Type B pancreatic cell (in vitro differentiated cells): Measurements from ENCODE around the gene CNTNAP1. TPM values are rescaled to one million over a fixed set of nuclear protein-coding genes. Genes with fewer than 3 reads are reported as not detected.
"Not testable (repeated sequence)": the region's sequence is repeated elsewhere in the genome, so short reads cannot be mapped to it uniquely, and the experiment has no call there.

Experiments used
- DNase-seq: peaks from one replicate; pipeline ENCODE4 v3.0.0; 2021; ENCODE audit warnings: mixed read lengths; ENCODE audit not compliant: unreplicated experiment; ENCODE audit errors: extremely low spot score
- H3K27ac Mint-ChIP-seq: 2 replicates; pipeline ENCODE4 v1.8.0; 2021; ENCODE audit warnings: mild to moderate bottlenecking, mixed read lengths
- H3K27me3 Mint-ChIP-seq: 2 replicates; pipeline ENCODE4 v1.8.0; 2021; ENCODE audit warnings: mixed read lengths
- H3K36me3 Mint-ChIP-seq: 2 replicates; pipeline ENCODE4 v1.8.0; 2021; ENCODE audit warnings: mixed read lengths
- H3K4me1 Mint-ChIP-seq: one replicate; pipeline ENCODE4 v1.8.0; 2021; ENCODE audit warnings: mixed read lengths; ENCODE audit not compliant: unreplicated experiment
- H3K4me3 Mint-ChIP-seq: 2 replicates; pipeline ENCODE4 v1.8.0; 2021; ENCODE audit warnings: mild to moderate bottlenecking, mixed read lengths
- H3K9me3 Mint-ChIP-seq: 2 replicates; pipeline ENCODE4 v1.8.0; 2021; ENCODE audit warnings: mixed read lengths
- CTCF ChIP-seq: fragments of 200-600 bp; sonication (generic); conservative IDR thresholded peaks from 2 replicates; pipeline ENCODE4 v1.5.0; 2021; ENCODE audit warnings: antibody characterized with exemption, mild to moderate bottlenecking
- total RNA-seq: library from RNA; stranded (reverse); gene quantifications from 2 replicates; pipeline ENCODE4 v1.2.1, GENCODE V29; 2021; ENCODE audit warnings: low replicate concordance

CNTNAP1 gene
- total RNA-seq, 1 donor from 2014 or later: 17.8 TPM

- TF ChIP-seq CTCF: no peak
- peak within 1 kb of the TSS; percentile 78 for H3K27ac Mint-ChIP-seq
- peaks cover 6% of the 10 kb centered on the region for H3K9me3 Mint-ChIP-seq
- H3K4me3 Mint-ChIP-seq: peak within 1 kb of the TSS; percentile 92
- peak; percentile 92 for DNase-seq
- H3K27me3 Mint-ChIP-seq: no peaks in the 10 kb centered on the region
- peaks cover 2% of the 10 kb centered on the region for H3K36me3 Mint-ChIP-seq
- H3K4me1 Mint-ChIP-seq: peaks cover 17% of the 10 kb centered on the region
Observed at GRCh38 chr17:42659079-42659931, 23.0 kb upstream of the CNTNAP1 start, which contains the start of gene TUBG2. TSS of gene TUBG2 (plus strand) at chr17:42659284. CDS start at chr17:42659504, 220 bp downstream.

- H3K27ac Mint-ChIP-seq, DNase-seq, H3K36me3 Mint-ChIP-seq, H3K27me3 Mint-ChIP-seq, H3K9me3 Mint-ChIP-seq: not testable (repeated sequence)
- Mint-ChIP-seq H3K4me1 (peaks cover 12% of the 10 kb centered on the region), H3K4me3 (peak overlapping the region; percentile 92)
Observed at GRCh38 chr17:42659932-42660274, 22.4 kb upstream of the CNTNAP1 start.

DNA sequence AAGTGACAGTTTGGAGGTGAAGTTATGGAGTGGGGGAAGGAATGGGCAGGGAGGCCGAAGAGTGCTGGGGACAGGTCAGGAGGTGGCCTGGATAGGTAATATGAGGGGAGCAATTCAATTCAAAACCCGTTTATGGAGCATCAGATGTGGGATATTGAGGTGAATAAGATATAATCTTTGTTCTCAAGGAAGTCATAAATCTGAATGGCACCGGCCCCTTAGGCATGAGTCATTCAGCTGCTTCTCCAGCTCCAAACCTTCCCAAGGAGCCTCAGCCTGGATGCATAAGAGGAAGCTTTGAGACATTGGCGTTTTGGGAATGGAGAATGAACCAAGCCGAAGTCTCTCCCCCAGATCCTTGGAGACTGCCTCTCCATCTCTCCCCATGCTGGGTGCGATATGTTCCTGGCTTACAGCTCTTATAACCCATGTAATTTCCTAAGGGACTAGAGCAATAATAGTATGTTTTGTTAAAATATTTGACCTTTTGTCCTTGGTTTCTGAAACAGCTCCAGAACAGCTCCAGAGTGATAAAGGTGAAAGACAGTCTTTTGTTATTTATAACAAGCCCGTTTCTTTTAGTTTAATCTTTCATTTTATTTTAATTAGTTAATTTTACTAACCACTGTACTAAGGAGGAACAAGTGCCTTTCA lies 21.5 kb upstream of the CNTNAP1 start:
- Mint-ChIP-seq H3K36me3 (peaks cover 7% of the 10 kb centered on the region), H3K9me3 (peaks cover 6% of the 10 kb centered on the region), H3K4me1 (peaks cover 12% of the 10 kb centered on the region), H3K27me3 (no peaks in the 10 kb centered on the region), H3K4me3 (peak overlapping the region; percentile 78), H3K27ac (peak overlapping the region; percentile 42)
- TF ChIP-seq CTCF: no peak
- DNase-seq: no peak

GRCh38 chr17:42665581-42666001 lies 16.7 kb upstream of the CNTNAP1 start:
- no peak for DNase-seq
- TF ChIP-seq CTCF: no peak
- H3K27ac Mint-ChIP-seq: no peak overlapping the region
- H3K36me3 Mint-ChIP-seq: peaks cover 18% of the 10 kb centered on the region
- H3K9me3 Mint-ChIP-seq: no peaks in the 10 kb centered on the region
- H3K4me3 Mint-ChIP-seq: no peak overlapping the region
- no peaks in the 10 kb centered on the region for H3K27me3 Mint-ChIP-seq
- H3K4me1 Mint-ChIP-seq: peaks cover 12% of the 10 kb centered on the region

DNA sequence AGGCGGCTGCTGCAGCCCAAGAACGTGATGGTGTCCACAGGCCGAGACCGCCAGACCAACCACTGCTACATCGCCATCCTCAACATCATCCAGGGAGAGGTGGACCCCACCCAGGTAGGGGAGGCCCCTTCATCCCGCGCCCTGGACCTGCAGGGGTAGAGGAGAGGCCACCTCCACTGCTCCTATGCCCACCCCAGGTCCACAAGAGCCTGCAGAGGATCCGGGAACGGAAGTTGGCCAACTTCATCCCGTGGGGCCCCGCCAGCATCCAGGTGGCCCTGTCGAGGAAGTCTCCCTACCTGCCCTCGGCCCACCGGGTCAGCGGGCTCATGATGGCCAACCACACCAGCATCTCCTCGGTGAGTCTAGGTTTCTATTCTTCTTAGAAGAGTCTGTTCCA lies 16.2 kb upstream of the CNTNAP1 start:
- H3K9me3 Mint-ChIP-seq, H3K27me3 Mint-ChIP-seq, H3K27ac Mint-ChIP-seq, DNase-seq, H3K4me3 Mint-ChIP-seq: not testable (repeated sequence)
- peaks cover 18% of the 10 kb centered on the region for H3K36me3 Mint-ChIP-seq
- peaks cover 10% of the 10 kb centered on the region for H3K4me1 Mint-ChIP-seq

DNA sequence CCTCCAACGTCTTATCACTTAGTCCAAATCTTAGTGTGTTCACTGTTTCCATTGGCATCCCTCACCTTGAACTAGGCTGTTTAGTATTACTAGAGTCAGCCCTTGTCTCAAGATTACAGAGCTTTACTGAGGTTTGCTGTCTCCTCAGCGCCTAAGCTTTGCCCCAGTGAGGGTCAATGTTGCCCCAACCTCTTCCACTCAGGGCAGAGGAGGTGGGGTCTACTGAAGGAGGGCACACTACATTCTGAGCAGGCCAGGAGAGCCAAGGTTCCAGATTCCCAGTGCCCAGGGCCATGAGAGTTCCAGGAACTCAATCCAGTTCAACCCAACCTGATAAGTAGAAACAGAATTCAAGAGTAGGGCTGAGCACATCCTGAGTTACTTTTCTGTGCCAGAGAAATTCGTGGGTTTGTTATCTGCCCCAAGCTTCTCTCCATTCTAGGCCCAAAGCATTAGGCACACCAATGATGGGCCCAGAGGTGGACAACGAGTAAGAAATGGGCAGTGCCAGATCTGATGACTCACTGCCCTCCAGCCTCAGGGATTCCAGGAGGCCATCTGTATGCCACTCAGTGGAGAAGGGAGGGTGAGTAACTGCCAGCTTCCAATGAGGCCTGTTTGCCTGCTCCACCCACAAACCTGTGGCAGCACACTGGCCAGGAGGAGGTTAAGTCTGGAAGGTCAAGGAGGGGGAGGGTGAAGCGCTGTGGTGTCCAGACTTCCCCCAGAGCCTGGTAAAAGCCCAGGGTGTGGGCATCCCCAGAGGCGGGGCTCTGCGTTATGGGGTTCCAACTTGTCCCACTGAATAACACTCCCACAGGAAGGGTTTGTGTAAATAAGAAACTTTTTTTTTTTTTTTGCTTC lies 15.0 kb upstream of the CNTNAP1 start:
- Mint-ChIP-seq H3K9me3 (no peaks in the 10 kb centered on the region), H3K27ac (no peak overlapping the region), H3K4me1 (peaks cover 16% of the 10 kb centered on the region), H3K27me3 (peaks cover 3% of the 10 kb centered on the region), H3K4me3 (no peak overlapping the region), H3K36me3 (peaks cover 24% of the 10 kb centered on the region)
- TF ChIP-seq CTCF: no peak
- DNase-seq: no peak
